ENCODE results near the gene TUBB2B. TPM values are rescaled to one million over a fixed set of nuclear protein-coding genes. Genes with fewer than 3 reads are reported as not detected.
"Not testable (repeated sequence)": the region's sequence is repeated elsewhere in the genome, so short reads cannot be mapped to it uniquely, and the experiment has no call there.

The TUBB2B gene
- total RNA-seq, 4 donors from 2014 or later, result 2.4 to 7.4 (median 4.5) TPM

GRCh38 chr6:3193102-3193849, 34.2 kb downstream of the TUBB2B start:
- Histone ChIP-seq H3K27me3 (no peaks in the 10 kb centered on the region), H3K4me1 (no peaks in the 10 kb centered on the region), H3K4me3 (no peak overlapping the region), H3K9me3 (no peaks in the 10 kb centered on the region), H3K36me3 (no peaks in the 10 kb centered on the region), H3K27ac (no peak overlapping the region)
- TF ChIP-seq POLR2A (IDR thresholded peaks at IDR 0.05) (no peak), CTCF (IDR thresholded peaks at IDR 0.05) (no peak)
- no peak for DNase-seq

GRCh38 chr6:3190779-3191178, 36.7 kb downstream of the TUBB2B start:
- DNase-seq, result no peak
- Histone ChIP-seq H3K36me3 (no peaks in the 10 kb centered on the region), H3K4me1 (no peaks in the 10 kb centered on the region), H3K27me3 (no peaks in the 10 kb centered on the region), H3K27ac (no peak overlapping the region), H3K9me3 (no peaks in the 10 kb centered on the region), H3K4me3 (no peak overlapping the region)
- TF ChIP-seq POLR2A (IDR thresholded peaks at IDR 0.05) (no peak), CTCF (IDR thresholded peaks at IDR 0.05) (no peak)

- no peaks in the 10 kb centered on the region for H3K27me3 ChIP-seq
- no peak overlapping the region for H3K27ac ChIP-seq
- H3K4me1 ChIP-seq, result no peaks in the 10 kb centered on the region
- no peak for TF ChIP-seq CTCF (IDR thresholded peaks at IDR 0.05)
- no peak for TF ChIP-seq POLR2A (IDR thresholded peaks at IDR 0.05)
- no peaks in the 10 kb centered on the region for H3K36me3 ChIP-seq
- H3K4me3 ChIP-seq, result no peak overlapping the region
- no peak for DNase-seq
- H3K9me3 ChIP-seq, result no peaks in the 10 kb centered on the region
Measured at GRCh38 chr6:3190056-3190455, 37.4 kb downstream of the TUBB2B start.

GRCh38 chr6:3189192-3189591, 38.3 kb downstream of the TUBB2B start:
- H3K27ac ChIP-seq, H3K27me3 ChIP-seq, DNase-seq, H3K4me1 ChIP-seq, H3K36me3 ChIP-seq, H3K4me3 ChIP-seq, H3K9me3 ChIP-seq: not testable (repeated sequence)

GRCh38 chr6:3188262-3188661, 39.2 kb downstream of the TUBB2B start:
- no peak for TF ChIP-seq POLR2A (IDR thresholded peaks at IDR 0.05)
- TF ChIP-seq CTCF (IDR thresholded peaks at IDR 0.05), result no peak
- H3K4me3 ChIP-seq, result no peak overlapping the region
- no peaks in the 10 kb centered on the region for H3K4me1 ChIP-seq
- no peaks in the 10 kb centered on the region for H3K36me3 ChIP-seq
- no peak for DNase-seq
- no peaks in the 10 kb centered on the region for H3K9me3 ChIP-seq
- H3K27me3 ChIP-seq, result no peaks in the 10 kb centered on the region
- no peak overlapping the region for H3K27ac ChIP-seq

GRCh38 chr6:3186974-3187382, 40.5 kb downstream of the TUBB2B start:
- Histone ChIP-seq H3K36me3 (no peaks in the 10 kb centered on the region), H3K4me1 (no peaks in the 10 kb centered on the region), H3K27ac (no peak overlapping the region), H3K9me3 (no peaks in the 10 kb centered on the region), H3K27me3 (no peaks in the 10 kb centered on the region), H3K4me3 (no peak overlapping the region)
- TF ChIP-seq POLR2A (IDR thresholded peaks at IDR 0.05) (no peak), CTCF (IDR thresholded peaks at IDR 0.05) (no peak)
- DNase-seq, result no peak
